GM19240 (cell line): ENCODE results near the gene FBXL17.

Experiments
- DNase-seq: peaks from one replicate; pipeline ENCODE4 v3.0.0; 2011; ENCODE audit warnings: low spot score; ENCODE audit not compliant: insufficient read length

FBXL17 gene

GRCh38 chr5:108249785-108250426, 132.0 kb downstream of the FBXL17 start:
- no peak for DNase-seq

GRCh38 chr5:108249095-108249784, 132.7 kb downstream of the FBXL17 start:
- no peak for DNase-seq

- DNase-seq, result no peak
These were observed 142.7 kb downstream of the FBXL17 start for GRCh38 chr5:108238936-108239887.

- DNase-seq, result no peak
These were observed 143.4 kb downstream of the FBXL17 start for GRCh38 chr5:108238461-108238860.

GRCh38 chr5:108233617-108234155, 148.2 kb downstream of the FBXL17 start:
- no peak for DNase-seq

GRCh38 chr5:108232805-108233204, 149.1 kb downstream of the FBXL17 start:
- no peak for DNase-seq

GRCh38 chr5:108222011-108222410, 159.9 kb downstream of the FBXL17 start:
- DNase-seq, result no peak

GRCh38 chr5:108220834-108221233, 161.1 kb downstream of the FBXL17 start:
- no peak for DNase-seq

GRCh38 chr5:108216890-108217289, 165.0 kb downstream of the FBXL17 start:
- DNase-seq, result no peak

GRCh38 chr5:108214857-108215256, 167.0 kb downstream of the FBXL17 start:
- no peak for DNase-seq

- DNase-seq, result no peak
These were observed 169.0 kb downstream of the FBXL17 start for GRCh38 chr5:108212775-108213346.

- no peak for DNase-seq
These were observed 175.2 kb downstream of the FBXL17 start for GRCh38 chr5:108206707-108207106.

- DNase-seq, result no peak
These were observed 180.2 kb downstream of the FBXL17 start for GRCh38 chr5:108201721-108202120.

- no peak for DNase-seq
These were observed 185.6 kb downstream of the FBXL17 start for GRCh38 chr5:108196276-108196675.

- no peak for DNase-seq
These were observed 188.7 kb downstream of the FBXL17 start for GRCh38 chr5:108193021-108193795.

- DNase-seq, result no peak
These were observed 197.0 kb downstream of the FBXL17 start for GRCh38 chr5:108184940-108185339.

- no peak for DNase-seq
These were observed 199.9 kb downstream of the FBXL17 start for GRCh38 chr5:108181975-108182374.

GRCh38 chr5:108174286-108174685, 207.6 kb downstream of the FBXL17 start:
- no peak for DNase-seq

- no peak for DNase-seq
These were observed 210.1 kb downstream of the FBXL17 start for GRCh38 chr5:108171759-108172158.

GRCh38 chr5:108168915-108169314, 213.0 kb downstream of the FBXL17 start:
- no peak for DNase-seq

- DNase-seq, result no peak
These were observed 214.7 kb downstream of the FBXL17 start for GRCh38 chr5:108167174-108167573.
